Central memory CD8-positive, alpha-beta T cell (primary cell): ENCODE measurements around the gene CCK.

Experiments
- ATAC-seq: fragments of 150-1000 bp; cut with Tn5 transposase; replicated peaks from 2 replicates; pipeline ENCODE4 v1.10.0; 2022; ENCODE audit warnings: mild to moderate bottlenecking, moderate FRiP score, moderate number of reproducible peaks; ENCODE audit not compliant: poor library complexity, severe bottlenecking; ENCODE audit errors: extremely low read depth
- DNase-seq, 2 donors: peaks; one replicate each; pipeline ENCODE4 v3.0.0; 2021; ENCODE audit warnings: low spot score in 2 of 2
- H3K27ac Mint-ChIP-seq: one replicate; pipeline ENCODE4 v1.8.0; 2022; ENCODE audit warnings: low read depth, mild to moderate bottlenecking, moderate library complexity, mixed read lengths
- H3K27me3 Mint-ChIP-seq: one replicate; pipeline ENCODE4 v1.8.0; 2022; ENCODE audit warnings: mixed read lengths
- H3K36me3 Mint-ChIP-seq: one replicate; pipeline ENCODE4 v1.8.0; 2022; ENCODE audit warnings: mild to moderate bottlenecking, moderate library complexity, mixed read lengths; ENCODE audit not compliant: insufficient read depth
- H3K4me1 Mint-ChIP-seq: one replicate; pipeline ENCODE4 v1.8.0; 2022; ENCODE audit warnings: mixed read lengths
- H3K4me3 Mint-ChIP-seq: one replicate; pipeline ENCODE4 v1.8.0; 2022; ENCODE audit warnings: mild to moderate bottlenecking, moderate library complexity, mixed read lengths
- H3K9me3 Mint-ChIP-seq: one replicate; pipeline ENCODE4 v1.8.0; 2022; ENCODE audit warnings: mixed read lengths

The CCK gene, protein sequence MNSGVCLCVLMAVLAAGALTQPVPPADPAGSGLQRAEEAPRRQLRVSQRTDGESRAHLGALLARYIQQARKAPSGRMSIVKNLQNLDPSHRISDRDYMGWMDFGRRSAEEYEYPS

DNA sequence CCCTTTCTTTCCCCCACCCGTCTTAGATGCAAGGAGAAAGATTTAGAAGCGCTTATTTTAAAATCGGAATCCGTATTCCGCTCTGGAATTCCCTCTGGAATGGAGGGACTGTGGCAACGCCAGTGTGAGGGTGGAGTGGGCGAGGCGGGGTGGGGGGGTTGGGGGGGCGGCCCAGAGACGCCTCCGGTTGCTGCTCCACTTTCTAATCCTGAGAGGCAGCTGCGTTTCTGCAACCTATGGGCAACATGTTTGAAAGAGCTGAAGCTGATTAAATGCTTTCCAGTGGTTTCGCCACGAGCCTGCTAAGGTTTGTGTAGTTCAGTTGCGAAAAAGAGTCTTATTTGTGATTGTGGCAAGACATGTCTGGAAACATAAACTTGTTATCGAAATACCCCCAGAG lies at the start of gene CCK:
Gene CCK (minus strand): TSS at position 101 of the 400 bp plus-strand sequence. CDS start 2,555 bp downstream, outside the sequence.
- H3K4me3 Mint-ChIP-seq, result no peak within 1 kb of the TSS
- H3K36me3 Mint-ChIP-seq, result peaks cover 2% of the 10 kb centered on the region
- peaks cover 6% of the 10 kb centered on the region for H3K4me1 Mint-ChIP-seq
- H3K27me3 Mint-ChIP-seq, result peaks cover 99% of the 10 kb centered on the region
- H3K9me3 Mint-ChIP-seq, result peaks cover 6% of the 10 kb centered on the region
- no peak for DNase-seq
- no peak for ATAC-seq
- H3K27ac Mint-ChIP-seq, result no peak within 1 kb of the TSS

DNA sequence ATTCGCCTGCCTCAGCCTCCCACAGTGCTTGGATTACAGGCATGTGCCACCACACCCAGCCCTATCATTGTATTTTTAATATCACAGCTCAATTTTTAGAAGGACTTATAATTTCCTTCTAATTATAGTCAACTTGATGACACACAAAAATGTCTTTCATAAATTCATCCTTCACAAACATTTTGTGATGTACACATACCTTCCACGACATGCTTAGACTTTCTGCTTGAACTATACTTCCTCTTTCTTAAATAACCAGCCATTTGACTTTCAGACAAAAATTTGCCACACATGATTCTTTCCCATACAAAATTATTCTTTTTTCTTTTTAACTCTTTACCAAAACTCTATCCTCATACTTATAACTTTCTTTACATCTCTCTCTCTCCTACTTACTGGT lies 48.4 kb upstream of the CCK start:
- Mint-ChIP-seq H3K4me1 (no peaks in the 10 kb centered on the region), H3K27ac (no peak overlapping the region), H3K27me3 (peaks cover 2% of the 10 kb centered on the region), H3K36me3 (no peaks in the 10 kb centered on the region), H3K4me3 (no peak overlapping the region), H3K9me3 (peaks cover 12% of the 10 kb centered on the region)
- DNase-seq (no peak), ATAC-seq (no peak)

DNA sequence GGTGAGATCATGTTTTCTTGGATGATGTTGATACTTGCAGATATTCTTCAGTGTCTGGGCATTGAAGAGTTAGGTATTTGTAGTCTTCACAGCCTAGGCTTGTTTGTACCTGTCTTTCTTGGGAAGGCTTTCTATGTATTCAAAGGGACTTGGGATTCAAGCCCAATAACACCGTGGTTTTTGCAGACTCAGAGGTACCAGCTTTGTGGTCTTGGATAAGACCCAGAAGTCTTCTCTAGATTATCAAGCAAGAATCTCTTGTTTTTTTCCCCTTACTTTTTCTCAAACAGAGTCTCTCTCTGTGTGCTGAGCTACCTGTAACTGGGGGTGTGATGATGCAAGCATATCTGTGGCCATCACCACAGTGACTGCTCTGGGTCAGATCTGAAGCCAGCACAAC lies 42.7 kb upstream of the CCK start:
- H3K36me3 Mint-ChIP-seq, result no peaks in the 10 kb centered on the region
- peaks cover 4% of the 10 kb centered on the region for H3K9me3 Mint-ChIP-seq
- no peak overlapping the region for H3K4me3 Mint-ChIP-seq
- DNase-seq, result no peak
- H3K4me1 Mint-ChIP-seq, result no peaks in the 10 kb centered on the region
- H3K27ac Mint-ChIP-seq, result no peak overlapping the region
- peaks cover 14% of the 10 kb centered on the region for H3K27me3 Mint-ChIP-seq
- no peak for ATAC-seq

DNA sequence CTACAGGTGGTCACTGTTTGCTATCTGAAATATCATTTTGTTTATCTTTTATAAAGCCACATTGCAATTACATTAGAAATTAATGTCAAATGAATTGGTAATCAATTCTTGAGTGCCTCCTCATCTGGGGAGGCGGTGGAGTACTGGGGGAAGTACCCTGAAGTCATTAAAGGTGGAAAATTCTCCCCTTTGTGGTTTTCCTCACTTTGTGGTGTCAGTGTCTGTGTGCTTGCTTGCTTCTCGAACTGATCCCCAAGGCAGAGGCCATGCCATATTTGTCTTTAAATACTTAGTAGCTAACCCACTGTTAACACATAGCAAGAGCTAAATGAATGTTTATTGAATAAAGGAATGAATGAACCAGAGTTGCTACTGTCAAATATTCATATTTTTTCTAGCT lies 40.5 kb upstream of the CCK start:
- no peaks in the 10 kb centered on the region for H3K9me3 Mint-ChIP-seq
- no peaks in the 10 kb centered on the region for H3K36me3 Mint-ChIP-seq
- DNase-seq, result no peak
- no peaks in the 10 kb centered on the region for H3K4me1 Mint-ChIP-seq
- no peak for ATAC-seq
- H3K27ac Mint-ChIP-seq, result no peak overlapping the region
- peaks cover 14% of the 10 kb centered on the region for H3K27me3 Mint-ChIP-seq
- H3K4me3 Mint-ChIP-seq, result no peak overlapping the region

DNA sequence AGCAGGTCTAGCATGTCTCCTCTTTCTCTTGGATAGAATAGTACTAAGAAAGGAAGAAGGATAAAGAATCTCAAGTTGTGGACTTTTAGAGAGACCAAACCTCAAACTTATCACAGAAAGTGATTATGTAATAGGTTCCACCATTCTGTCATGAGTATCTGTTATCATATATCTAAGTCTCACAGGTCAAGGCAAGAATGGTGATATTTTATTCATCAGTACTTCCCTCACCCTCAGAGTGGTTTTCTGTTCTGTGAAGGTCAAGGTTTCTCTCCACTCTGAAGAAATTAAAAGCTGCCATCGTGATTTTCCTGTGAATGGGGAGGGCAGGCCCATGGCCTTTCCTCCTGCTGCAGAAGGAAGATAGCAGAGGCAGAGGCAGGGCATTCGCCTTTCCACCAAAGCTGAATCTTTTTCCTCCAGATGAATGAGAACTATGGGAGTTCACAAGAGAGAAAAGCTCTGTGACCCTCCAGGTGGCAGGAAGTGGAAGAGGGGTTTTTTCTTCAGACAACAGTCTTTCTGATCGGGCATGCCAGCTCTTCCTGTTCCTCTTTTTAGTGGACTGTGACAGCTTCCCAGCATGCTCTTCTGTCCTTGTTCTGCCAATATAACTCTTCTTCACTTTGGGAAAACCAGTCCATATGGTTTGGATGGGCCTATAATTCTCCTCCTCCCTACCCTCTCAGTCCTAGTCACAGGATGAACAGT lies 37.1 kb upstream of the CCK start:
- Mint-ChIP-seq H3K9me3 (no peaks in the 10 kb centered on the region), H3K4me1 (no peaks in the 10 kb centered on the region), H3K27ac (no peak overlapping the region), H3K27me3 (peaks cover 21% of the 10 kb centered on the region), H3K36me3 (no peaks in the 10 kb centered on the region), H3K4me3 (no peak overlapping the region)
- ATAC-seq (no peak), DNase-seq (no peak)

DNA sequence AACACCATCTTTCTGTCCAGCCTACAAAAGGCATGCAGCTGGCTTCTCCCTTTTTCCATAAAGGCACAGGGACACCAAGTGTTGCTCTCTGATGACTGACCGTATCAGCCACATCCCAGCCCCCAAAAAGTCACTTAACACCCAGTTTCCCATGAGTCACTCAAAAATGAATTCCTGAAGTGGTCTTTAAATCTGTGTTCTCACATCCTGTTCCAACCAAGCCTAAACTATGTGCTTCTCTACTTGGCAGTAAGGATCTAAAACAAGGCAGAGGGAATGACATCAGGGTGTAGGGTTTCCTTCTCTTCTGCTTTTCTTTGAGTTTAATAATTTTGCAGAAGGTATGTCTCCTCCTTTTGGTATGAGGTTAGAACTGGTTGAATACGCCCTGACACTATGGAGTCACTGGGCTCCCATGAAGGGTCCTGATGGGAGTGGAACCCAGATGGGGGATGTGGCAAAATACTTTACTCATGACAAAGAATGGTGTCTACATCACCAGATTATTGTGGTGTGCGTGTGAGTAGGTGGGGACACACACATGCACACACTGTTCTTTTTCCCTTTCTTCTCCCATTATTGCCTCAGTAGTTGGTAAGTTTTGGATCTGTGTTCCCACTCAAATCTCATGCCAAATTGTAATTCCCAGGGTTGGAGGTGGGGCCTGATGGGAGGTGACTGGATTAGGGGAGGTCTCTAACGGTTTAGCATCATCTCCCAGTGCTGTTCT lies 35.6 kb upstream of the CCK start:
- Mint-ChIP-seq H3K9me3 (no peaks in the 10 kb centered on the region), H3K27ac (no peak overlapping the region), H3K4me1 (no peaks in the 10 kb centered on the region), H3K4me3 (no peak overlapping the region), H3K27me3 (peaks cover 36% of the 10 kb centered on the region), H3K36me3 (no peaks in the 10 kb centered on the region)
- DNase-seq (no peak), ATAC-seq (no peak)

DNA sequence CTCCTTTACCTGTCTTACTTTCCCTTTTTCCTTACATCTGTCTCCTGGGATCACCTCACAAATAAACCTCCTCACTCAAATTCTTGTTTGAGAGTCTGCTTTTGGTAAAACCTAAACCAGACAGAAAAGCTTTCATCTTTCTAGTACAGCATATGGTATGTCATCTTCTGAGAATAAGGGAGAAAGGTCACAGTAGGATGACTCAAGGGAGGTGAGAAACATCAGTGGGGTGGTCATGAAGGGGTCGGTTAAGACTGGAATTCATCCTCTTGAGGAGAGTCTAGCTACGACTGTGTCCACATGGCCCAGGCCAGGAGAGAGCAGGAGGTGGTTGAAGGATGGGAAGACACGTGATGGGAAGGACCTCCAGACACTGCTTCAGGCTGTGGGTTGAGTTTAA lies 34.8 kb upstream of the CCK start:
- Mint-ChIP-seq H3K4me1 (no peaks in the 10 kb centered on the region), H3K36me3 (no peaks in the 10 kb centered on the region), H3K27ac (no peak overlapping the region), H3K27me3 (peaks cover 44% of the 10 kb centered on the region), H3K4me3 (no peak overlapping the region), H3K9me3 (no peaks in the 10 kb centered on the region)
- ATAC-seq (no peak), DNase-seq (no peak)

DNA sequence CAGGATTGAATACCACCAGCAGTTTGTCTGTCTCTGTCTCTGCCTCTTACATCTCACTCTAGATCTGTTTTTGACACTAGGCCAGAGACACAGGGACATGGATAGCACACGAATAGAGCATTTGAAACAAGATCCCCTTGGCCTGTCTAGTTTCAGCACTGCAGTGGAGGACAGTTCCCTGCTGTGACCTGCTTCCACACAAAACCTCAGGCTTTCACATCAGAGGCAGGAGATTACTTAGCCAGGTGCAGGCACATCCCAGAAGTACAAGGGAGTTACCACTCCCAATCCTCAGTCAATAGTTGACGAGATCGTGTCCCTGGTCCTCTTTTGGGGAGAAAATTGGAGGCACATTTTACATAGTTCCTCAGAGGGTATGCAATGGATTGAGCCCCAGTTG lies 34.0 kb upstream of the CCK start:
- H3K36me3 Mint-ChIP-seq, result no peaks in the 10 kb centered on the region
- H3K4me1 Mint-ChIP-seq, result no peaks in the 10 kb centered on the region
- ATAC-seq, result no peak
- H3K27ac Mint-ChIP-seq, result no peak overlapping the region
- H3K4me3 Mint-ChIP-seq, result no peak overlapping the region
- H3K9me3 Mint-ChIP-seq, result no peaks in the 10 kb centered on the region
- no peak for DNase-seq
- H3K27me3 Mint-ChIP-seq, result peaks cover 48% of the 10 kb centered on the region

DNA sequence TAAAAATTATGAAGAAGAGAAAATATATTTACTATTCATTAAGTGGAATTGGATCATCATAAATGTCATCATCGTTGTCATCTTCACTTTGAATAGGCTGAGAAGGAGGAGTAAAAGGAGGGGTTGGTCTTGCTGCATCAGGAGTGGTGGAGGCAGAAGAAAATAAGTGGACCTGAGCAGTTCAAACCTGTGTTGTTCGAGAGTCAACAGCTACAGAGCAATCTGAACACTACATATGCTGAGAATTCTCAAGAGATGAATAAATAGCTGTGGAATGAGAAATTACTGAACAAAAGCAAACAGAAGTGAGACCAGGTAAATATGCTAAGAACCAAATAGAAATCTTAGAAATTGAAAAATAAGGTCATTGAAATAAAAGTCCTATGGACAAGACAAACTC lies 32.3 kb upstream of the CCK start:
- H3K27ac Mint-ChIP-seq, result no peak overlapping the region
- H3K27me3 Mint-ChIP-seq, result peaks cover 47% of the 10 kb centered on the region
- no peaks in the 10 kb centered on the region for H3K36me3 Mint-ChIP-seq
- no peaks in the 10 kb centered on the region for H3K9me3 Mint-ChIP-seq
- no peaks in the 10 kb centered on the region for H3K4me1 Mint-ChIP-seq
- no peak overlapping the region for H3K4me3 Mint-ChIP-seq
- DNase-seq (no peak), ATAC-seq (no peak)

DNA sequence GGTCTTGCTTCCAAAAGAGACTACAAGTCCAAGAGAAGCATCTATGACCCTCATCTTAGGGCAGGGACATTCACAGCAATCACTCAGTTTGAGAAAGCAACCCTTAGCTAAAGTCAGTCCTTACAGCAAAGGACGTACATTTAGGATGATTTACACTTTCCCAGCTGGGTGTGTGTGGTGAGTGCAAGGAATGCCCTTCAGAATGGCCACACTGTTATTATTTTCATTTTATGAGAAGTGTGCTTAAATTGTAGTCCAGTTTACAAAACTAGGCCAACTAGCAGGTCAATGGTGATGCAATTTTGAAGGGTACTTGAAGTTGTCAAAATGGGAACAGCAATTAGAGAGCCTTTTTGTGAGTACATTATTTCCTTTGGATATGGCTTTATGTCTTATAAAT lies 26.0 kb upstream of the CCK start:
- DNase-seq, result no peak
- peaks cover 46% of the 10 kb centered on the region for H3K27me3 Mint-ChIP-seq
- no peaks in the 10 kb centered on the region for H3K4me1 Mint-ChIP-seq

DNA sequence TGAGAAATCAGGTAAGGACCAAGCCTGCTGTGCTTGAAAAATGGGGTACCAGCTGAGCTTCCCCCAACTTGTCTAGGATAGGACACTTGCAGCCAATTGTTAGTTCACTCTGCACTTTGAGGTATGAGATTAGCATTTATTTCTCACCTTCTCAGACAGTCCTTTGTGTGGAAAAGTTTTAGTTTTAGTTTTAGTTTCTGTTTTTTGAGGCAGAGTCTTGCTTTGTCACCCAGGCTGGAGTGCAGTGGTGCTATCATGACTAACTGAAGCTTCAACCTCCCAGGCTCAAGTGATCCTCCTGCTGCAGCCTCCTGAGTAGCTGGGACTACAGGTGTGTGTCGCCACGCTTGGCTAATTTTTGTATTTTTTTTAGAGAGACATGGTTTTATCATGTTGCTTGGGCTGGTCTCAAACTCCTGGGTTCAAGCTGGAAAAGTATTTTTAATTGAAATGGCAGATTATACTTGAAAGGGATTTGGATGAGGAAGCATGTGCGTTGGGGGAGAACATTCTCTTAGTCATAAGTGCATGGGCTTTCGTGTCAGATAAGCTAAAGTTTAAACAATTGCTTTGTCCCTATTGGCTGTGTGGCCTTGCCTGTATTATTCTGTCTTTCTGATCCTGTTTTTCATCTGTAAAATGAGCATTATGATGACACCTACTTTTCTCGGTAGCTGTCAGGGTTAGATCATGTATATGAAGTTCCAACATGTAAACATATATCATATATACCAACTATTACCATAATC lies 25.2 kb upstream of the CCK start:
- H3K36me3 Mint-ChIP-seq, result no peaks in the 10 kb centered on the region
- ATAC-seq (no peak), DNase-seq (no peak)
- H3K4me3 Mint-ChIP-seq, result no peak overlapping the region
- peaks cover 46% of the 10 kb centered on the region for H3K27me3 Mint-ChIP-seq
- no peaks in the 10 kb centered on the region for H3K9me3 Mint-ChIP-seq
- no peaks in the 10 kb centered on the region for H3K4me1 Mint-ChIP-seq
- no peak overlapping the region for H3K27ac Mint-ChIP-seq

More for the DNA sequence above, 26.0 kb upstream of the CCK start:
- H3K36me3 Mint-ChIP-seq, result no peaks in the 10 kb centered on the region
- H3K4me3 Mint-ChIP-seq, result no peak overlapping the region
- ATAC-seq, result no peak
- no peak overlapping the region for H3K27ac Mint-ChIP-seq
- no peaks in the 10 kb centered on the region for H3K9me3 Mint-ChIP-seq

DNA sequence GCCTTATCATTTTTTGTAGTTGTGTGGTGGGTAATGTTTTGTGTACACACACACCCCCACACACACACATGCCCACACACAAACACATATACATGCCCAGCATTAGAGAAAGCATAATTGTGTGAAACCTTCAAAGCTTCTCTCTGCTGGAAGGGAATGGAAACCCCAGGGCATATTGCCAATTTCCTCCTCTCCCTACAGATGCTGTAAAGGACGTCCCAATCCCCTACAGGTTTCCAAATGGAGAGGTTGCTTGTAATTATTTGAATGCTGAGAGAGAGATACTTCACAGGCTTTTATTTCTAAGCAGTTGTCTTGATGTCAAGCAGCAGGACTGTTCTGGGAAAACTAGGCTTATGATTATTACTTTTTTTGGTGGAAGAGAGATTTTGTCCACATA lies 23.0 kb upstream of the CCK start:
- no peak for ATAC-seq
- Mint-ChIP-seq H3K36me3 (no peaks in the 10 kb centered on the region), H3K4me3 (no peak overlapping the region), H3K27me3 (peaks cover 37% of the 10 kb centered on the region), H3K9me3 (no peaks in the 10 kb centered on the region), H3K27ac (no peak overlapping the region), H3K4me1 (no peaks in the 10 kb centered on the region)
- no peak for DNase-seq
